KOPT-K1 (cell line): Measurements from ENCODE around the gene DGKD.

Experiments
- H3K27ac ChIP-seq: fragments of 200-600 bp; sonication (generic); 2 replicates; pipeline ENCODE4 v1.5.1; 2016; ENCODE audit warnings: antibody characterized with exemption, mild to moderate bottlenecking, low read depth, low read length; ENCODE audit not compliant: poor library complexity, severe bottlenecking
- H3K36me3 ChIP-seq: fragments of 200-600 bp; sonication (generic); 2 replicates; pipeline ENCODE4 v1.5.1; 2017; ENCODE audit warnings: antibody characterized with exemption, mild to moderate bottlenecking, low read length, moderate library complexity; ENCODE audit not compliant: insufficient read depth
- H3K9me3 ChIP-seq: fragments of 200-600 bp; sonication (generic); 2 replicates; pipeline ENCODE4 v1.5.1; 2017; ENCODE audit warnings: antibody characterized with exemption, low read length, mild to moderate bottlenecking; ENCODE audit not compliant: insufficient read depth, poor library complexity, severe bottlenecking

The DGKD gene

GRCh38 chr2:233486357-233486756, 132.1 kb downstream of the DGKD start:
- peaks cover 11% of the 10 kb centered on the region; the same call in 1 of the 2 replicates for H3K36me3 ChIP-seq
- H3K9me3 ChIP-seq, result no peaks in the 10 kb centered on the region
- H3K27ac ChIP-seq, result no peak overlapping the region

- Histone ChIP-seq H3K27ac (no peak overlapping the region), H3K9me3 (no peaks in the 10 kb centered on the region), H3K36me3 (peaks cover 11% of the 10 kb centered on the region; the same call in 1 of the 2 replicates)
These were observed 132.7 kb downstream of the DGKD start for GRCh38 chr2:233486778-233487552.

GRCh38 chr2:233487748-233488345, 133.6 kb downstream of the DGKD start:
- H3K36me3 ChIP-seq, result peaks cover 11% of the 10 kb centered on the region; the same call in 1 of the 2 replicates
- no peak overlapping the region for H3K27ac ChIP-seq
- no peaks in the 10 kb centered on the region for H3K9me3 ChIP-seq

- Histone ChIP-seq H3K27ac (no peak overlapping the region), H3K9me3 (no peaks in the 10 kb centered on the region), H3K36me3 (peaks cover 11% of the 10 kb centered on the region; the same call in 1 of the 2 replicates)
These were observed 134.8 kb downstream of the DGKD start for GRCh38 chr2:233489143-233489542.

GRCh38 chr2:233489666-233490065, 135.4 kb downstream of the DGKD start:
- H3K36me3 ChIP-seq, result peaks cover 10% of the 10 kb centered on the region; the same call in 1 of the 2 replicates
- H3K27ac ChIP-seq, result no peak overlapping the region
- no peaks in the 10 kb centered on the region for H3K9me3 ChIP-seq

GRCh38 chr2:233490831-233491230, 136.5 kb downstream of the DGKD start:
- H3K27ac ChIP-seq, result no peak overlapping the region
- H3K9me3 ChIP-seq, result no peaks in the 10 kb centered on the region
- no peaks in the 10 kb centered on the region for H3K36me3 ChIP-seq

- H3K36me3 ChIP-seq, result no peaks in the 10 kb centered on the region
- H3K27ac ChIP-seq, result no peak overlapping the region
- no peaks in the 10 kb centered on the region for H3K9me3 ChIP-seq
These were observed 137.0 kb downstream of the DGKD start for GRCh38 chr2:233491326-233491725.

- Histone ChIP-seq H3K9me3 (no peaks in the 10 kb centered on the region), H3K27ac (no peak overlapping the region), H3K36me3 (no peaks in the 10 kb centered on the region)
These were observed 137.8 kb downstream of the DGKD start for GRCh38 chr2:233492078-233492477.

GRCh38 chr2:233492751-233493150, 138.5 kb downstream of the DGKD start:
- H3K36me3 ChIP-seq, result no peaks in the 10 kb centered on the region
- no peaks in the 10 kb centered on the region for H3K9me3 ChIP-seq
- no peak overlapping the region for H3K27ac ChIP-seq

GRCh38 chr2:233495503-233496496, 141.5 kb downstream of the DGKD start:
- H3K27ac ChIP-seq, result no peak overlapping the region
- H3K36me3 ChIP-seq, result no peaks in the 10 kb centered on the region
- H3K9me3 ChIP-seq, result no peaks in the 10 kb centered on the region

- no peak overlapping the region for H3K27ac ChIP-seq
- H3K36me3 ChIP-seq, result no peaks in the 10 kb centered on the region
- peaks cover 4% of the 10 kb centered on the region for H3K9me3 ChIP-seq
These were observed 143.4 kb downstream of the DGKD start for GRCh38 chr2:233497692-233498091.

- Histone ChIP-seq H3K36me3 (peaks cover 2% of the 10 kb centered on the region; the same call in 1 of the 2 replicates), H3K9me3 (peaks cover 9% of the 10 kb centered on the region), H3K27ac (no peak overlapping the region)
These were observed 143.8 kb downstream of the DGKD start for GRCh38 chr2:233498126-233498525.

GRCh38 chr2:233499928-233500327, 145.6 kb downstream of the DGKD start:
- peaks cover 8% of the 10 kb centered on the region; the same call in 1 of the 2 replicates for H3K36me3 ChIP-seq
- H3K27ac ChIP-seq, result no peak overlapping the region
- peaks cover 20% of the 10 kb centered on the region for H3K9me3 ChIP-seq

- Histone ChIP-seq H3K9me3 (peaks cover 20% of the 10 kb centered on the region), H3K27ac (no peak overlapping the region), H3K36me3 (peaks cover 8% of the 10 kb centered on the region; the same call in 1 of the 2 replicates)
These were observed 147.1 kb downstream of the DGKD start for GRCh38 chr2:233501198-233502076.
